A549 (cell line): ENCODE measurements around the gene NSMCE1.

Experiments used
- CBX8 ChIP-seq: fragments of 200-600 bp; sonication (generic); IDR thresholded peaks from 2 replicates; pipeline ENCODE4 v1.6.1; 2016
- CEBPB ChIP-seq, 2 experiments: fragments of >200 bp in 1 of 2; sonication (Bioruptor Twin) in 1 of 2; formaldehyde crosslinking in 1 of 2; IDR thresholded peaks; 2 replicates each; pipeline ENCODE4 v1.6.1; 2012 to 2016
- CTCF ChIP-seq: fragments of >200 bp; sonication (Bioruptor Twin); formaldehyde crosslinking; IDR thresholded peaks from 3 replicates; pipeline ENCODE4 v1.5.1; 2016
- HDAC2 ChIP-seq: fragments of 200-600 bp; sonication (generic); IDR thresholded peaks from 2 replicates; pipeline ENCODE4 v1.6.1; 2016
- KDM5A ChIP-seq: fragments of 200-600 bp; sonication (generic); IDR thresholded peaks from 2 replicates; pipeline ENCODE4 v1.6.1; 2016; ENCODE audit warnings: antibody characterized with exemption, mild to moderate bottlenecking
- POLR2A ChIP-seq: IDR thresholded peaks from 2 replicates; pipeline ENCODE4 v1.6.1; 2012; ENCODE audit warnings: mild to moderate bottlenecking, low read length
- RFX5 ChIP-seq: fragments of 450-650 bp; IDR thresholded peaks from 2 replicates; pipeline ENCODE4 v1.7.1; 2014; ENCODE audit warnings: antibody characterized with exemption, mild to moderate bottlenecking, moderate library complexity

- TF ChIP-seq POLR2A (no peak), CTCF (no peak), KDM5A (no peak), HDAC2 (no peak), CBX8 (no peak), RFX5 (no peak), CEBPB (IDR thresholded peaks at IDR 0.05) (no peak)
Observed at GRCh38 chr16:27216297-27216885, 52.2 kb downstream of the NSMCE1 start.
